8988T (cell line): ENCODE measurements around the gene SYT15.

Experiments used
- DNase-seq: peaks from one replicate; pipeline ENCODE4 v3.0.0; 2011

SYT15 gene

DNA sequence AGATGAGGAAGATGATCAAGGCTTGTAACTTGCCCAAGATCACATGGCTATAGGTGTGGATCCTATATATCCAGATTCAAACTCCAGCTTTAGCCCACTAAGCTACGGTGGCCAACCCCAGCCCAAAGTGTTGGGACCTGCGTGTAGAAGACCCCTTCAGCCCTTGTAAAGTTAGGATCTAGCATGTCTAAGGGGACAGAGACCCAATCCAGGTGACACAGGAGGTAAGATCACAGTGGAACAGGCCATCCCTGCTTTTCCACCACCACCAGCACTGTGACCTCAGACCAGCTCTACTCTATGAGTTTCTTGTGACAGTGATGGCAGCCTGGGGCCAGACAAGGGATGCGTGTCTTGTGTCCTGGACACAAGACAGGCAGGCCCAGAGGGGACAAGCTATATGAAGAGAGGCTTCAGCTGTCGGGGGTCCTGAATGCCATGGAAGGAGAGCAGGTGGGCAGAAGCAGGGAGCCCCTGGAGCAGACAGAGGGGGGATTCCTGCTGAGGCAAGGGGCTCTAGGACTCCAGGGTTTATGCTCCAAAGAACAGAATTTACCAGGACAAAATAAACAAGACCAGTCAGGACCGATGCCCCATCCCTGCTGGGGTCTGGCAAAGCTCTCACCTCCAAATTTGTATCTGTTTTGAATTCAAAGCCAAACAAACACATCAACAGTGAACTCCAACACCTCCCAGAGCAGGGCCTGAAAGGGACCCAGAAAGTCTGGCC, 32.9 kb upstream of the SYT15 start:
- DNase-seq: no peak

DNA sequence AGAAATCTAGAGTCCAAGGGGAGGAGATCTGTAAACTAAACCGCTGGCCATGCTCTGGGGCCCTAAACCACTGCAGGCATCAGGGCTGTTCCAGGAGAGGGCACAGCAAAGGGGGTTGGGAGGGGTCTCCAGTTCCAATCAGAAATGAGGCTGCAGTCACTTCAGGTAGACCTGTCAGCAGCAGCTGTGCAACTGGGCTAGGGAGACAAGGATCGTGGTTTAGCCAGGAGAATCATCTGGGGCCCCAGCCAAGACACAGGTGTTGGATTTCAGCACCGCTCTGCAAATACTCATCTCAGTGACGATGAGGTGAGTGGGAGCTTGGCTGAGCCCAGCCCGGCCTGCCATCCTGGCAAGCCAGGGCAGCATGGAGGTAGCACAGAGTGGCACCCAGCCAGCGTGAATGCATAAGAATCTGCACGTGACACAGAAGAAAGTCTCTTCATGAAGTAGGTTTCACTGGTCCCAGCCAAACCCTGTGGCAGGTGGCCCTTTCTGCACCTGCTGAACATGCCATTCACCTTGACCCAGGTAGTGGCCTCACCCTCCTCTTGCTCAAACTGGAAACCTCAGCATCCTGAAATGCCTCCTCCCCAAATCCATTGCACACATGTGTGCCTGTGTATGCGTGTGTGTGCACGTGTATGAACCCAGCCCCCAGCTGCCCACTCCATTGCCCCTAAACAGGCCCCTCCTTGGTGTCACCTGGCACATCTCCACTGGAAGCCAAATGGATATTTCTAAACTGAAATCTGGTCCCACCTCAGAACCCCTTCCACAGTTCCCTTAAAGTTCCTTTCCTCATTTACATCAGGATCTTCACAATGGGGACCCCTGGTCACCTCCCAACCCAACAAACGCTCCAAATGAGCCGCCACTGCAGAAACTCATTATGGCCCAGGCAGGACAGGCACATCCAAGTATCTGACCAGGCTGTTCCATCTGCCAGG, 32.1 kb upstream of the SYT15 start:
- DNase-seq: no peak

DNA sequence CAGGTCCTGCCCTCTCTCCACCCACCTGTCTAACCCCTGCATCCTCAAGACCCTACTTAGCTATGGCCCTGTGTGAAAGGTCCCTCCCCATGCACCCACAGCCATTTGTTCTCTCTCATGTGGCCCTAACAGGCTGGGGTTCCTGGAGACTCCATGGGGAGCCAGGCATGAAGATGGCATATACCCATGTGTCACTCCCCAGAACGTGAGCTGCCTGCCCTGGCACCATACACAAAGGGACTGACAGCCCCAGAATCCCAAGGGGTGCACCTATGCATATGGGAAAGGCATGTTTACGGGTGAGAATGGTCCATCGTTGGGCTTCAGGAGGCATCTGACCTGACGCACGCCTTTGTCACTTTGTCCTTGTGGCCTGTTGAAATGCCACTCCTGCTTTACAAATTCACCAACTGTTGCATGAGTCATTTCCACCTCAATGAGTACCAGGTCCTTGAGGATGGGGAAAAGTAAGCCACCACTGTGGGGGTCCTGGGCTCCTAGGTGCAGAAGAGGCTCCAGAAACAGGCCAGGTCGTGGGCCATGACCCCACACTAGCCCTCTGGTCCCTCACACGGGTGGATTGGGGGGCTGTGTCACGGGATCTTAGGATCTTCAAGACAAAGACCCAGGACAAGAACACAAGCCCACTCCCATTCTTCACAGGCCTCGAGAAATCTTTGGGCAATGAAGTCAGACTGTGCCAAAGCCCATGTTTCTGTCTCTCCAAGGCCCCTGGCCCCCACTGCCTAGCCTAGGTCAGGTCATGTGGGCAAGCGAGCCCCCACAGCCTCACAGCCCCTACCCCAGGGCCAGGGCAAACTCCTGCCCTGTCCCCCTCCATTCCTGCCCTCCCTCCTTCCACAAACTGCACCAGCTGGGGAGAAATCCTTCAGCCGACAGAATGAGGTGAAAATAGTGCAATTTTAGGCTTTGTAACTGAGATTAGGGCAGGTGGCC, 31.1 kb upstream of the SYT15 start:
- DNase-seq: no peak

DNA sequence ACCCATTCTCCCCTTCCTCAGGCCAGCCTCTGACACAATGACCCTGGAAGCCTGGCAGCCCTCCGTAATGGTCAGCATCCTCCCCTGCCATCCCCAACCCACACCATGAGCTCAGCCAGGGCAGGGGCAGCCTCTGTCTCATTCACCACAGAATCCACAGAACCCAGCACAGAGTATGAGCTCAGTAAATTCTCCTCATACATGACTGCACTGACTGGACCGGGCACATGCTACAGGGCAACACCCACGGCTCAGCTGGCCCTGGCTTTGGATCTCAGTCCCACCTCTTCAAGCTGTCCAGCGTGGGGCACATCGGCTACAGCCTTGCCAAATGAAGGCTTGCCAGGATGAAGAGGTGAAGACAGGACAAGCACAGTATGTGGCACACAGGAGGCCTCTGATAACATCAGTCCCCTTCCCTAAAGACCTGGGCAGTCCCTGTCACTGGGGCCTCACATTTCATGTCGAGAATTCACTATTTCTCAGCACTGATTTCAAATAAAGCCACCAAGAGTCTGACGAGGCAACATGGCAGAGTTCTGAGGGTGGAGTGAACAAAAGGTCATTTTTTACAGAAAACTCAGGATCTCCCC, 30.3 kb upstream of the SYT15 start:
- no peak for DNase-seq

DNA sequence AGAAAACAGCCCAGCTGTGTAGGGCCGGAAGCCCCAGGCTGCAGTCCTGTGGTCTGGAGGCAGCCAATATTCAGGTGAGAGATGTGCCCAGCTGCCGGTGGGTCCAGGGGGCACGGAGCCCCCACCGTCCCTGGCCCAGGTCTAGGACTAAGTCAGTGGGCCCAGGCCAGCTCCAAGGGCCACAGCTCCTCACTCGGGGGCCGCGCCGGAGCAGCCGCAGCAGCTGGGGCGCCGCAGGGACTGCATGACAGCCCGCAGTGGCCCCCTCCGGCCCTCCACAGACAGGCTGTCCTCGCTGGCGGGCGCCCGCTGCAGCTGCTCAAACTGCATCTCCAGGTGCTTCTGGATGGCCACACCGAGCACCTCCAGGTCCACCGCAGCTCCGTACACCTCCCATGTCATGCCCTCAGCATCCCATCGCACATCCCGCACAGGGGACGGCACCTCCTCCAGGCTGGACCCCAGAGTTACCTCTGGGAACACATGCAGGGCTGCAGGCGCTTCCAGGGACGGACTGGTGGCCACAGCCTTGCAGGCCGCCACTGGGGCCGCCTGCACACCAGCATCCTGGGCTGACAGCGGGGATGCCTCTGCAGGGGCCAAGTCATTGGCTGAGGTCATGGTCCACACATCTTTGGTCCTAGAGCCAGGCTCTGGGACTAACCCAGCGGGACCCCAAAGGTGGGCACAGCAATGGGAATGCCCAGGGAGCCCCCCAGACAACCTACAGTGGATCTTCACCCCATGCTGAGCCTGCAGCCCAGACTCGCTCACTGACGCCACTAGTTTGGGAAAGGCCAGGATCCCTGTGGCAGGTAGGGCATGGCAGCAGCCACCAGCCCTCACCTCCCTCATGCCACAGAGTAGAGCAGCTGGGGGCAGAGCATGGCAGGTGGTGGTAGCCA, 29.5 kb upstream of the SYT15 start:
- DNase-seq: no peak

DNA sequence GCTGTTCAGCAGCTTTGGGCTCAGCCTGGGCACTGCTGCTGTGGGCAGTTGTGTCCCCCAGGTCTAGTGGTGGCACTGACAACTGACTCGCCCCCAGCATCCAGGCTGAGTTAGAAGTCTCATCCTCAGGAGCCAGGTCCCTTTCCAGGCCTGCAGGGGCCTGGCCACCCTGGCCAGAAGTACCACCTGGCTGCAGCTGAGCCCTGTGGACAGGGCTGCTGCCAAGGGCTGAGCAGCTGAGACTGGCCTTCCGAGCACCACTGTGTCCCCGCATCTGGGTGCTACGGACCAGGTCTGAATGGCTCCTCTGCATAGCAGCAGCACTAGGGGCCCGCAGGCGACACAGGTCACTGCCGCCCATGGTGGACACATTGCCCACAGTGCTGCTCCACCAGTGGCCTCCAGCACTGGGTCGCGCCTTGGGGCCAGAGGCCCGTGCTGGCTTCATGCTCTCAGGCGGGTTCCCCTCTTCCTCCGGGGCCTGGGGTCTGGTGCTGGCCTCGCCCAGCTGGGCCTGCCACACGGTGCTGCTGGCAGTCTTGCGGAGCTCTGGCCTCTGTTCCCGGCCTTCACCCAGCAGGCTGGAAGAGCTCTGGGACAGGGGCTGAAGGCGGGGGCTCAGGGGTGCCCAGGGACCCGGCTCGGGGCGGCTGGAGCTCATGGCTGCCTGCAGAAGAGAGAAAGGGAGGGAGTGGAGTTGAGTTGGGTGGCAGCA, 28.7 kb upstream of the SYT15 start:
- no peak for DNase-seq

DNA sequence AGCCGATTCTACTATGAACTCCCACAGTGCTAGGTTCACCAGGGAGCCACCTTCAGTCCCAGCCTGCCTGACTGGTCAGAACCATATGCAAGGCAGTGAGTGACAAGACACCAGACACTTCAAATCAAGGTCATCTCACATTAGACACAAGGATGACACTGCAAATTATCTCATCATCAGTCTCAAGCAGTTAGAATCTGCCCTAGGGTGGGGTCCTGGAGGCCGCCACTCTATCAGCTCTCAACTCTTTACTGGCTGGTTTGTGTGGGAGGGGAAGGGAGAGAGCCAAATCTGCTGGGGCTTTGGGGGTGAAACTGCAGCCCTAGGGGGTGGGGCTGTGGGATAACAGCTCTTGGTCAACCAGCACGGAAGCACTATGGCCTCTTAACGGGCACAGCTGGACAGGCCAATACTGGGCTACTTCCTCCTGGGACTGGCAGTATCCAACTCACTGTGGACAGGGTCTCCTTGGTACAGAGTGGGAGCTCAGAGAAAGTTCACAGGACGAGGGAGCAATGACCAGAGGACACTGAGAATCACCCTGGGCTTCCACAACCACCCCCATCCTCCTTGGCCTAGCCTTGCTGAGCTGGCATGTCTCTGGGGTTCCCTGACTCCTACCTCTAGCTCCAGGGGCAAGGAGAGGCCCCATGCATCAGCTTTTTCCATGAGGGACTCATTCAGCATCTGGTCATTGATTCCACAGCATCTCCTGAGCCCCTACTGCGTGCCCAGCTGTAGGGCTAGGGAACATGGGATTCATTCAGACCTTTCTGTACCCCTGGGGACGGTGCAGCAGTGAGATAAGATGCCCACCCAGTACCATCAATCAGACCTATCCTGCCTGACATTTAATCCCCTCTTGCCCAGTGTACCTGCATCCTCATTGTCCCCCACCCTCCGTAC, 27.9 kb upstream of the SYT15 start:
- no peak for DNase-seq

DNA sequence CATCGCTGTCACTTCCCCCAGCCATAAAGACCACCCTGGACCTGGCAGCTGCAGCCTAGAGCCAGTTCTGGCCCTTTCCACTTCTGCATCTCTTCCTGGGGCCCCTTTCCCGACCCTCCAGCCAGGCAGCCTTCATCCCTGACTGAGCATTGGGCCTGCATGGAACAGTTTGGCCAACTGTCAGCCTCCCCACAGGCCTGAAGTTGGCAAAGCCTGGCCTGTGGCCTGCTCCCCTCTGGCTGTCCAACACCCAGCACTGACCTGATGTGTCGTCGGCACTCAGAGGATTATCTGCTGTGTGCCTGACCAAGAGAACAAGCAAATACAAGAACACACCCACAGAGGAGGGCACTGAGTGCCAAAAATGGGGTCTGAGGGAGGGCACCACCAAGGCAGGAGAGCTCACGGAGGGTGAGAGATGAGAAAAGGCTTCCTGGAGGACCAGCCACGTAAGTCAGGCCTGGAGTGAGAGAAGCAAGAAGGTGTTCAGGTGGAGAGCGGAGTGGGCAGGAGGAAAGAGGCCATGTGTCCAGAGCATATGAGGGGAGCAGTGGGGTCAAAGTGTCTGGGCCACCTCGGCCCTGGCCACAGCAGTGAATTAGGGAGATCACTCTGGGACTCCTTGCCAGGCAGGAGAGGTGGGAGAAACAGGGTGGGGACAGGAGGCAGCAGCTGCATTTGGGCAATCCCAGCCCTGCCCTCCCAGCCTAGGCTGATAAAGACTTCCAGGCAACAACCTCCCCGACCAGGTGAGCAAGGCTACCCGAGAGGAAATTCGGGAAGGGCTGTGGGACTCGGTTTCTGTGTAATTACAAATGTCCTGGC, 27.0 kb upstream of the SYT15 start:
- DNase-seq: no peak

DNA sequence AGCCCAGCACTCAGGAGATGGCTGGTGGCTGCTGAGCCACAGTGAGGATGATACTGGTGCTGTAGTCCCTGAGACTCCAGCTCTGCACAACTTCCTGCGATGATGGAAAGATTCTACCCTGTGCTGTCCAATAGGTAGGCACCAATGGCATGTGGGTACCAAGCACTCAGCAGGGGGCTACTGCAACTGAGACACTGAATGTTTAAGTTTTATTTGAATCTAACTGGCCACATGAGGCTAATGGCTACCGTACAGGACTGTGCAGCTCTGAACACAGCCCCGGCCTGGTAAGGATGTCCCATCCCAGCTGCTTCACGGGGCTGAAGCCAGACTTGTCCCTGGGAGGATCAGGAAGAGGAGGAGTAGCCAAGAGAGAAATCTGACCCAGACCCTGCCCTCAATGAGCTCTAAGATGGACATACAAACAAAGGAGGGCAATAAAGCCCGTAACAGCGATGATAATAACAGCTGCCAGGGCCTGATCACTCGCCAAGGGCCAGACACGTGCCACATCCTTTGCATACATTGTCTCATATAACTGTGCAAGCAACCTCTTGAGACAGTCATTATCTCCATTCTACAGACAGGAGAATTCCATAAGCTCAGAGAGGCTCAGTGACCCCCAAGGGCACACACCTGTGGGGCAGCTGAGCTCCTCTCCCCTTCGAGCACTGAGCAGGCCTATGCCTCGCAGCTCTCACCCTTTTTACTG, 26.2 kb upstream of the SYT15 start:
- peak; percentile 26 for DNase-seq

DNA sequence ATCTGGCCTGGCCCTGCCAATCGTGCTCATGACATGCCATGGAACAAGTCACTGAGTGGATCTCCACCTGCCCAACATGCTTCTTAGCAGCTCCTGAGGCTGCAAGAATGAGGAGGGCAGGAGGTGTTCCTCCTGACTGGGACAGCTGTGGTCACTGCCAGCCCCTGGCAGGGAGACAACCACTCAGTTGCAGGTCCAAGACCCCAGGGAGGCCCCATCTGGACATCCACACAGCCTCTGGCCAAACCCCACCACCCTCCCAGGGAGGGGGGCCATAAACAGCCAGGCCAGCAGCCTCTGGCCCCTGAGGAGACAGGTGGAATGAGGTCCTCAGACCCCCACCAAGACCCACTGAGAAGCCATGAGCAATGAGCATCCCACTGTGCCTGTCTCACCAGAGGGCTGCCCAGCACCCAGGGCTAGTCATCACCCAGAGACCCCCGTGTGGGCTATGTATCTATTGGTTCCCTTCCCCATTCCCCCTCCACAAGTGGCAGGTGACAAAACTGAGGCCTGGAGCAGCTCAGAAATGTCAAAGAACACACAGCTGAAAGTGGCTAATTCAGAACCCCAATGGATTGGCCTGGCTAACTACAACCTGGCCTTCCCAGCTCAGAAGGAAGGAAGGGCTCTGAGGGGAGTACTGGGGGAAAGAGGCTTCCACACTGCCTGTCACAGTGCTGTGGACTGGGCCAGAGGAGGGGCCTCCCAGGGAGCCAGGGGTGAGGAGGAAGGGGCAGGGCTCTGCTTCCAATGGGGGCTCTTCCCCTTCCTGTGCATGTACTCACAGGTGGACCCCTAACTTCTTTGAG, 25.5 kb upstream of the SYT15 start:
- DNase-seq: no peak

DNA sequence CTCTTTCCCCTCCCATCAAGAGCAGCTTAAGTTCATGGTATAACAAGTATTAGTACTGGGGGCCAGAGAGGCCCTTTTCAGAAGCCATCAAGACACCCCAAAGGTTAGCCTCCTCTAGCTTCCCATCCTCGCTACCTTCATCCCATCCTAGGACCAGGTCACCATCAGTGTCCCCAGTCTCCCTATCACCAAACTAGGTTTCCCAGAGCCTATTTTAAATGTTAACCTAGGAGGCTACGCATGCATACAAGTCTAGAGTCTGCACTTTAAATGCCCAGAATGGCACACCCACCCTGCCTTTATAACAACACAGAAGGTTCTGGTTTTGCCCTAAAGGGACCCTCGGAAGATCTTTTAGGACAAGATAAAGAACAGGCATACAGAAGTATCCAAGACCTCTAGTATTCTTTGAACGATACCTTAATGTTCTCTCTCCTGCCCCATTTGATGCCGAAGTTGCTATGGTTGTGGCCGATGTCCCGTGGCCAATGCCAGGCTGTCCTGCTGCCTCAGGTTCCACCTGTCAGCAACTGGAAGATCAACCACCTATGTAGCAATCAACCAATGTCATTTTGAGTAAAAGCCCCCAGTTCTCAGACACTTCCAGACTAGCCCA, 24.7 kb upstream of the SYT15 start:
- DNase-seq: no peak

DNA sequence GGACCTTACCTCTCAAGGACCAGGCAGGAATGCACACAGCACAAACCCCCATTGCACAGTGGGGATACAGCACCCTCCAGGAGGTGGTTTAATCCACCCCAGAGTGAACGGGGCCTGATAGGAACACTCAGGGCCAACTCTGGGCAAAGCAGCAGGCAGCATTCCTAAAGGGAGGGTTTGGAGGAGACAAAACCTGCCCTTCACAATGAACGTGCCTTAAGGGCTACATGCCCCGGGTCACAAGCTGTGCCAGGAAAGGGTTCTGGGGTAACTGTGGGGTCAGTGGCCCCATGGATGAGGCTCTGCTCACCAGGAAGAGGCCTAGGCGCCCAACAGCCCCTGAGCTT, 23.6 kb upstream of the SYT15 start:
- DNase-seq: peak; percentile 26

DNA sequence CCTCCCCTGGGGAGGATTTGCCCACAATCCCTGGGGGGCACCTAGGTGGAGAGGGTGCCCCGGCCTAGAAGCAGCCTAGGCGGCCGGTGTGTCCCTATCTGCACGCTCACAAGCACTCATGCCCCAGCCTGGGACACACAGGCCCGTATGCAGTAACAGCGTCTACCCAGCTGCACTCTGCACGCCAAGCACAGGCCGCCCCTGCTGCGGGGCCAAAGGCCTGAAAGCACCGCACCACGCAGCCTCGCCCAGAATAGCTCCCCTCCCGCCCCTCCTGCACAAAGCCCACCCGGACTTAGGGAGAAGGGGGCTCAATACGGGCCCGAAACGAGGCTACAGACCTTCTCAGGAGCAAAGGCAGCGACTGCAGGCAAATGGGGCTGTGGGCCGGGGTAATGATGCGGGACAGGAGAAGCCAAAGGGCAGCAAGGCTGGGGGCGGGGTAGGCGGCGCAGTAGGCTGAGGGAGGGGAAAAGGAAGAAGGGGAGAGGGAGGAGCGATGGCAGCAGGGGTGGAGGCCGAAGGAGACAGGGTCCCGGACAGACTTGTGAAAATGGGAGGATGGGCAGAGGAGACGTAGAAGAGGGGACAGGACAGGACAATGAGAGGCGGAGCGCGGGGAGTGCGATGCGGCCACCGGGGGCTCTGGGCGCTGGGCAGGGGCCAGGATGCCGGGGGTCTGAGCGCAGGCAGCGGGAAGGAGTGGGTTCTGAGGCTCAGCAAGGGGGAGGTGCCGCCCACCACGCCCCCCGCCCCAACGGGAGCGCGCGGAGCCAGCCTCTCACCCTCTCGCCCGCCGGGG, 23.0 kb upstream of the SYT15 start:
- DNase-seq: peak; percentile 39

DNA sequence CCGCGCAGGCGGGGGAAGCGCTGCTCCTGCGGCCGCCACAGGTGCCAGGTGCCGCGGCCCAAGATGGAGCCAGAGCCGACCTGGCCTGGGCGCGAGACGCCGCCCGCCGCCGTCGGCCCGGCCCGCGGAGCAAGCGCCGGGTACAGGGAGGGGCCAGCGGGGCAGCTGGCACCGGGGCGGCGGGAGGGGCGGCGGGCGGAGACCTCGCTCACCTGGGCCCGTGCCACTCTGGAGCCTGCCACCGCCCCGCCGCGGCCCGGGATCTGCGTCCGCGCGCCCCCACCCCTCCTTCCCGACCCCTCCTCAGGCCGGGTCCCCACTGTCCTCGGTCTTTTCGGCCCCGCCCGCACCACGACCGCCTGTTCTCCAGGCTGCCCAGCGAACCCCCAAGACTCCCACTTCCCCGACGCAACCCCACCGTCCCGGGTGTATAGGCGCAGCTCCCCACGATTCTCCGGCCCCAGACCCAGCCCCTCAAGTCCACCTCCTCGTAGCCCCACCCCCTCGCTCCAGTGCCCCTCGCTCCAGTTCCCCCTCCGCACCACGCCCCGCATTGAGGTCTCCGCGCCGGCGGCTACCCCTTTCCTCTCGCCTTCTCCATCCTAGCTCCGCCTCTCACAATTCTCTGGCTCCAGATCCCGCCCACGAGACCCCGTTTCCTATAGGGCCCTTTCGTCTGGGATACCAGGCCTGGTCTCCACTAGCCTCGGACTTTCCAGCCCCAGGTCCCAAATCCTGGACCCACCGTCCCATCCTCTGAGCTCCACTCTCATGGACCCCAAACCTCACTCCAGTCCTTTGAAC, 22.2 kb upstream of the SYT15 start, which contains the start of gene GPRIN2:
TSS of gene GPRIN2 (minus strand) at position 144 of the 804 bp plus-strand sequence. CDS start 5,922 bp downstream, outside the sequence.
- peak; percentile 51 for DNase-seq
